Mesenchymal stem cell (in vitro differentiated cells and primary cell): Measurements from ENCODE around the gene MICU1.

Experiments
- DNase-seq: peaks from one replicate; pipeline ENCODE4 v3.0.0-alpha.2; 2013
- H2AFZ ChIP-seq: one replicate; pipeline ENCODE4 v1.6.1; 2013; ENCODE audit warnings: low read depth, mild to moderate bottlenecking, control low read depth, inconsistent platforms, low read length, moderate library complexity
- H2AK5ac ChIP-seq: 2 replicates; pipeline ENCODE4 v1.6.1; 2013; ENCODE audit warnings: low read length, moderate library complexity, mild to moderate bottlenecking, inconsistent platforms; ENCODE audit not compliant: severe bottlenecking
- H2BK120ac ChIP-seq: one replicate; pipeline ENCODE4 v1.6.1; 2013; ENCODE audit warnings: low read depth, mild to moderate bottlenecking, inconsistent platforms, low read length, moderate library complexity
- H2BK12ac ChIP-seq, 2 experiments: one replicate each; pipeline ENCODE4 v1.6.1; 2013; ENCODE audit warnings: inconsistent platforms in 2 of 2, low read length in 2 of 2, mild to moderate bottlenecking in 2 of 2, moderate library complexity in 2 of 2, control low read depth in 1 of 2
- H2BK15ac ChIP-seq: one replicate; pipeline ENCODE4 v1.6.1; 2013; ENCODE audit warnings: mild to moderate bottlenecking, low read depth, inconsistent platforms; ENCODE audit not compliant: poor library complexity, severe bottlenecking
- H2BK5ac ChIP-seq: 2 replicates; pipeline ENCODE4 v1.6.1; 2013; ENCODE audit warnings: low read depth, mild to moderate bottlenecking, low read length, control low read depth, inconsistent platforms; ENCODE audit not compliant: poor library complexity, severe bottlenecking
- H3K14ac ChIP-seq, 2 experiments: one replicate each; pipeline ENCODE4 v1.6.1; 2013; ENCODE audit warnings: inconsistent platforms in 2 of 2, low read length in 2 of 2, control low read depth in 1 of 2, mild to moderate bottlenecking in 1 of 2, moderate library complexity in 1 of 2
- H3K18ac ChIP-seq, 2 experiments: one replicate each; pipeline ENCODE4 v1.6.1; 2013; ENCODE audit warnings: inconsistent platforms in 2 of 2, low read length in 2 of 2, control low read depth in 1 of 2, low read depth in 1 of 2, mild to moderate bottlenecking in 1 of 2
- H3K23ac ChIP-seq, 2 experiments: one replicate each; pipeline ENCODE4 v1.6.1; 2013; ENCODE audit warnings: inconsistent platforms in 2 of 2, low read length in 2 of 2, mild to moderate bottlenecking in 2 of 2, moderate library complexity in 2 of 2, control low read depth in 1 of 2
- H3K27ac ChIP-seq: 2 replicates; pipeline ENCODE4 v1.5.1; 2013; ENCODE audit warnings: mild to moderate bottlenecking, moderate library complexity, low read length, control low read depth, inconsistent platforms; ENCODE audit not compliant: poor library complexity, severe bottlenecking
- H3K27me3 ChIP-seq, 2 experiments: 2 replicates each; pipeline versions ENCODE4 v1.6.1 to v1.7.0; 2013; ENCODE audit warnings: low read length in 2 of 2, mild to moderate bottlenecking in 2 of 2, moderate library complexity in 2 of 2, control low read depth in 1 of 2, inconsistent platforms in 1 of 2; ENCODE audit not compliant: control insufficient read depth in 1 of 2, insufficient read depth in 1 of 2
- H3K36me3 ChIP-seq, 2 experiments: 2 replicates each; pipeline versions ENCODE4 v1.6.1 to v1.7.0; 2013; ENCODE audit warnings: low read length in 2 of 2, control low read depth in 1 of 2, inconsistent platforms in 1 of 2, low read depth in 1 of 2, mild to moderate bottlenecking in 1 of 2; ENCODE audit not compliant: insufficient read depth in 2 of 2, control insufficient read depth in 1 of 2
- H3K4ac ChIP-seq, 2 experiments: one replicate each; pipeline ENCODE4 v1.6.1; 2013; ENCODE audit warnings: inconsistent platforms in 2 of 2, low read length in 2 of 2, mild to moderate bottlenecking in 2 of 2, moderate library complexity in 2 of 2, control low read depth in 1 of 2, low read depth in 1 of 2
- H3K4me1 ChIP-seq: 2 replicates; pipeline ENCODE4 v1.6.1; 2013; ENCODE audit warnings: low read depth, low read length, control low read depth; ENCODE audit not compliant: control insufficient read depth, insufficient read depth
- H3K4me2 ChIP-seq: 2 replicates; pipeline ENCODE4 v1.6.1; 2013; ENCODE audit warnings: low read length, mild to moderate bottlenecking, inconsistent platforms; ENCODE audit not compliant: poor library complexity, severe bottlenecking
- H3K4me3 ChIP-seq, 2 experiments: 2 replicates each; pipeline versions ENCODE4 v1.5.1 to v1.7.0; 2013; ENCODE audit warnings: low read length in 2 of 2, mild to moderate bottlenecking in 2 of 2, control low read depth in 1 of 2, low read depth in 1 of 2; ENCODE audit not compliant: insufficient read depth in 1 of 2
- H3K79me1 ChIP-seq: replicated peaks from 2 replicates; pipeline ENCODE4 v1.6.1; 2013; ENCODE audit warnings: mild to moderate bottlenecking, control low read depth, low read length, inconsistent platforms; ENCODE audit not compliant: poor library complexity, severe bottlenecking
- H3K9ac ChIP-seq: 2 replicates; pipeline ENCODE4 v1.7.0; 2013; ENCODE audit warnings: mild to moderate bottlenecking, low read length, moderate library complexity
- H3K9me3 ChIP-seq: 2 replicates; pipeline ENCODE4 v1.7.0; 2013; ENCODE audit warnings: mild to moderate bottlenecking, low read length; ENCODE audit not compliant: control insufficient read depth
- H4K8ac ChIP-seq: one replicate; pipeline ENCODE4 v1.6.1; 2013; ENCODE audit warnings: inconsistent platforms, mild to moderate bottlenecking, low read length, moderate library complexity
- H4K91ac ChIP-seq: one replicate; pipeline ENCODE4 v1.6.1; 2013; ENCODE audit warnings: mild to moderate bottlenecking, low read length, inconsistent platforms
- WGBS: methylation state at CpG from one replicate; pipeline ENCODE4 v1.1.7; 2013; ENCODE audit warnings: mixed read lengths; 5-methylcytosine and 5-hydroxymethylcytosine counted together

Gene MICU1

GRCh38 chr10:72557362-72557761 lies 68.5 kb downstream of the MICU1 start:
- WGBS, result no CpG with 5 or more reads among the region's 1 CpG
- DNase-seq, result peak; percentile 70

DNA sequence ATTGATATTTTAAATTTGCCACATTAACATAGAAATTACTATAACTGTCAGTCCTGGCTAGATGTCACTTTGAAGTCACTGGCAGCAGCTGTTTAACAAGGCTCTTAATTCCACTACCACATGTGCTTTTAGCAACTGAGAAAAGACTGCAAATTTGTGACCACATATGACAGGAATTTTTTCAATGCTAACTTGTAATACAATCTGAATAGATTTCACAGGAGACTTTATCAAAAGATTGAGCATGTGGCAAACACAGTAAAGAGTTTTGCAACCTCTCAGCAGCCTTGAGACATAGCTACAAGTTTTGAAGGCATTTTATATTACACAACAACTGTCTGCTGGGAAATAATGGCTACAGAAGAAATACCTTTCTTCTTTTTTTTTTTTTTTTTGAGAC lies 73.0 kb downstream of the MICU1 start:
- Histone ChIP-seq H2AK5ac (no peak overlapping the region), H3K14ac (no peak overlapping the region), H3K18ac (no peak overlapping the region), H3K27me3 (no peaks in the 10 kb centered on the region), H2BK12ac (no peak overlapping the region), H3K4ac (no peak overlapping the region), H3K4me2 (no peak overlapping the region), H2AFZ (no peak overlapping the region), H4K8ac (no peak overlapping the region), H3K23ac (no peak overlapping the region), H3K79me1 (peaks cover 6% of the 10 kb centered on the region), H2BK15ac (no peak overlapping the region), H2BK120ac (no peak overlapping the region), H3K4me3 (no peak overlapping the region), H3K27ac (no peak overlapping the region), H2BK5ac (no peak overlapping the region), H4K91ac (no peak overlapping the region), H3K9me3 (no peaks in the 10 kb centered on the region), H3K4me1 (peaks cover 3% of the 10 kb centered on the region), H3K9ac (peak overlapping the region; percentile 56), H3K36me3 (peaks cover 10 to 44% of the 10 kb centered on the region in 2 experiments)
- DNase-seq, result peak; percentile 75

More at GRCh38 chr10:72557362-72557761, 68.5 kb downstream of the MICU1 start:
- Histone ChIP-seq H3K27ac (peak overlapping the region; percentile 84), H3K9me3 (no peaks in the 10 kb centered on the region), H2BK12ac (no peak overlapping the region), H3K4ac (no peak overlapping the region), H2BK5ac (no peak overlapping the region), H3K36me3 (peaks cover 14 to 46% of the 10 kb centered on the region in 2 experiments), H3K4me2 (peak overlapping the region; percentile 34), H4K8ac (no peak overlapping the region), H2AK5ac (peak overlapping the region; percentile 66), H2BK120ac (no peak overlapping the region), H2BK15ac (no peak overlapping the region), H3K9ac (peak overlapping the region; percentile 77), H4K91ac (no peak overlapping the region), H3K4me1 (peaks cover 3% of the 10 kb centered on the region), H2AFZ (no peak overlapping the region), H3K23ac (no peak overlapping the region), H3K27me3 (no peaks in the 10 kb centered on the region), H3K79me1 (peaks cover 10% of the 10 kb centered on the region), H3K4me3 (no peak overlapping the region), H3K18ac (no peak overlapping the region), H3K14ac (no peak overlapping the region)

- Histone ChIP-seq H3K36me3 (peaks cover 10 to 42% of the 10 kb centered on the region in 2 experiments), H2BK120ac (no peak overlapping the region), H3K4me2 (no peak overlapping the region), H2AFZ (no peak overlapping the region), H2AK5ac (no peak overlapping the region), H2BK5ac (no peak overlapping the region), H3K18ac (no peak overlapping the region), H3K4me1 (no peaks in the 10 kb centered on the region), H4K8ac (no peak overlapping the region), H3K9me3 (no peaks in the 10 kb centered on the region), H3K23ac (no peak overlapping the region), H3K27ac (no peak overlapping the region), H3K79me1 (peaks cover 3% of the 10 kb centered on the region), H3K4ac (no peak overlapping the region), H3K14ac (no peak overlapping the region), H4K91ac (no peak overlapping the region), H3K27me3 (no peaks in the 10 kb centered on the region), H2BK15ac (no peak overlapping the region), H3K9ac (no peak overlapping the region), H3K4me3 (no peak overlapping the region), H2BK12ac (no peak overlapping the region)
- no peak for DNase-seq
- WGBS, result no CpG with 5 or more reads among the region's 2 CpGs
Measured at GRCh38 chr10:72550239-72550638, 75.6 kb downstream of the MICU1 start.

DNA sequence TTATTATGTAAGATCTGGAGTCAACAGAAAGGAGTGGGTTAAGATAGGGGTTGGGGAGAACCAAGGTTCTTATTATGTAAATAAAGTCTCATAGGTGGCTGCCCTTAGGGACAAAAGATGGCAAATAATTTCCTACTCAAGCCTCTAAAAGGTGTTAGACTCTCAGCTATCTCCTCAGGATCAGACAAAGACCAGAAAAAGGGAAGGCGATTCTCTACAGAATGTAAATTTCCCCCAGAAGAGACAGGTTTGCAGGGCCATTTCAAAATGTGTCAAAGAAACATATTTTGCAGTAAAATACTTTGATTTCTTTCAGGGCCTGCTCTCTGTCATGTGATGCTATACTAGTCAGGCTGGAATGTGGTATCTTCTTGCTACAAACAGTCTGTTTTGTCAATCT lies 80.3 kb downstream of the MICU1 start:
- H2AFZ ChIP-seq, result no peak overlapping the region

More for the DNA sequence above, 80.3 kb downstream of the MICU1 start:
- Histone ChIP-seq H3K18ac (no peak overlapping the region), H3K27ac (no peak overlapping the region), H4K91ac (no peak overlapping the region), H3K9me3 (peaks cover 26% of the 10 kb centered on the region), H4K8ac (no peak overlapping the region), H3K9ac (no peak overlapping the region), H2BK5ac (no peak overlapping the region), H3K4me3 (no peak overlapping the region), H3K27me3 (no peaks in the 10 kb centered on the region), H2BK15ac (no peak overlapping the region), H3K36me3 (peaks cover 20 to 69% of the 10 kb centered on the region in 2 experiments), H3K14ac (no peak overlapping the region), H2AK5ac (no peak overlapping the region), H3K4me1 (no peaks in the 10 kb centered on the region), H3K79me1 (peaks cover 9% of the 10 kb centered on the region), H2BK120ac (no peak overlapping the region), H2BK12ac (no peak overlapping the region), H3K4ac (no peak overlapping the region), H3K23ac (no peak overlapping the region), H3K4me2 (no peak overlapping the region)
- no peak for DNase-seq
- WGBS, result 67% methylated on average over 1 of the region's 1 CpG
